Uterus (tissue), 2 donors: ENCODE results near the gene OTUB2.

ENCODE experiments used
- POLR2A ChIP-seq, 2 donors: fragments of 450-650 bp; IDR thresholded peaks; one replicate each; pipeline ENCODE4 v1.6.1; 2016; ENCODE audit warnings: antibody characterized with exemption in 2 of 2, mild to moderate bottlenecking in 1 of 2, moderate library complexity in 1 of 2
- TF ChIP-seq, protein P1 (sequence below), 4 experiments: fragments of 200-600 bp in 2 of 4; fragments of 450-650 bp in 2 of 4; sonication (generic) in 2 of 4; IDR thresholded peaks; one replicate each; pipeline ENCODE4 v1.5.1; 2016 to 2019; ENCODE audit warnings: antibody characterized with exemption in 4 of 4, mild to moderate bottlenecking in 2 of 4, moderate library complexity in 1 of 4

- TF ChIP-seq, protein P1, sequence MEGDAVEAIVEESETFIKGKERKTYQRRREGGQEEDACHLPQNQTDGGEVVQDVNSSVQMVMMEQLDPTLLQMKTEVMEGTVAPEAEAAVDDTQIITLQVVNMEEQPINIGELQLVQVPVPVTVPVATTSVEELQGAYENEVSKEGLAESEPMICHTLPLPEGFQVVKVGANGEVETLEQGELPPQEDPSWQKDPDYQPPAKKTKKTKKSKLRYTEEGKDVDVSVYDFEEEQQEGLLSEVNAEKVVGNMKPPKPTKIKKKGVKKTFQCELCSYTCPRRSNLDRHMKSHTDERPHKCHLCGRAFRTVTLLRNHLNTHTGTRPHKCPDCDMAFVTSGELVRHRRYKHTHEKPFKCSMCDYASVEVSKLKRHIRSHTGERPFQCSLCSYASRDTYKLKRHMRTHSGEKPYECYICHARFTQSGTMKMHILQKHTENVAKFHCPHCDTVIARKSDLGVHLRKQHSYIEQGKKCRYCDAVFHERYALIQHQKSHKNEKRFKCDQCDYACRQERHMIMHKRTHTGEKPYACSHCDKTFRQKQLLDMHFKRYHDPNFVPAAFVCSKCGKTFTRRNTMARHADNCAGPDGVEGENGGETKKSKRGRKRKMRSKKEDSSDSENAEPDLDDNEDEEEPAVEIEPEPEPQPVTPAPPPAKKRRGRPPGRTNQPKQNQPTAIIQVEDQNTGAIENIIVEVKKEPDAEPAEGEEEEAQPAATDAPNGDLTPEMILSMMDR (IDR thresholded peaks at IDR 0.05): no peak
- no peak for TF ChIP-seq POLR2A (IDR thresholded peaks at IDR 0.05)
These were observed 62.4 kb downstream of the OTUB2 start for GRCh38 chr14:94088516-94088915.
